H1 (cell line): ENCODE data around the gene CHRM4.
A peak's percentile ranks its signal among the peaks of the same experiment; 100 is the strongest.

ENCODE experiments used
- BACH1 ChIP-seq: IDR thresholded peaks from 2 replicates; pipeline ENCODE4 v1.6.1; 2012; ENCODE audit warnings: low read length, improper control_type of control experiment
- CHD2 ChIP-seq: IDR thresholded peaks from 2 replicates; pipeline ENCODE4 v1.6.1; 2012; ENCODE audit warnings: low read length, improper control_type of control experiment
- CTCF ChIP-seq, 3 experiments: IDR thresholded peaks; 1 replicate in 2 of 3; 2 replicates in 1 of 3; pipeline versions ENCODE4 v1.5.1 to v1.6.1; 2011; ENCODE audit warnings: low read length in 3 of 3, mild to moderate bottlenecking in 3 of 3, inconsistent platforms in 2 of 3, low read depth in 1 of 3, moderate library complexity in 1 of 3; ENCODE audit not compliant: insufficient read depth in 1 of 3; ENCODE audit errors: control extremely low read depth in 1 of 3
- EZH2 ChIP-seq: fragments of 200-600 bp; sonication (generic); IDR thresholded peaks from 2 replicates; pipeline ENCODE4 v1.7.1; 2012; ENCODE audit warnings: low read depth, mild to moderate bottlenecking, moderate library complexity, low read length, inconsistent platforms; ENCODE audit not compliant: severe bottlenecking
- JUN ChIP-seq: IDR thresholded peaks from 2 replicates; pipeline ENCODE4 v1.6.1; 2011; ENCODE audit warnings: low read depth, mild to moderate bottlenecking, improper control_type of control experiment, low read length
- JUND ChIP-seq: IDR thresholded peaks from 2 replicates; pipeline ENCODE4 v1.6.1; 2011; ENCODE audit warnings: mild to moderate bottlenecking, improper control_type of control experiment, low read length
- MAFK ChIP-seq: IDR thresholded peaks from 2 replicates; pipeline ENCODE4 v1.6.1; 2012; ENCODE audit warnings: low read depth, mild to moderate bottlenecking, improper control_type of control experiment, low read length
- POLR2AphosphoS5 ChIP-seq: IDR thresholded peaks from 2 replicates; pipeline ENCODE4 v1.6.1; 2011; ENCODE audit warnings: low read depth, low read length
- SP2 ChIP-seq: IDR thresholded peaks from 2 replicates; pipeline ENCODE4 v1.6.1; 2012; ENCODE audit warnings: mild to moderate bottlenecking, low read length, inconsistent platforms
- TAF7 ChIP-seq: optimal IDR thresholded peaks from 2 replicates; pipeline ENCODE3; 2011; ENCODE audit warnings: low read depth, mild to moderate bottlenecking, inconsistent platforms, low read length, moderate library complexity, borderline replicate concordance
- USF2 ChIP-seq: IDR thresholded peaks from 2 replicates; pipeline ENCODE4 v1.6.1; 2011; ENCODE audit warnings: low read length, improper control_type of control experiment
- YY1 ChIP-seq: IDR thresholded peaks from 2 replicates; pipeline ENCODE4 v1.6.1; 2011; ENCODE audit warnings: low read depth, mild to moderate bottlenecking, low read length

- TF ChIP-seq CTCF (IDR thresholded peaks at IDR 0.05; ENCODE audit: control extremely low read depth in 1 of 3, insufficient read depth in 1 of 3, low read depth in 1 of 3, low read length in 3 of 3) (0 out of 4 replicates have a peak, but pooled peaks of 1 of the 3 experiments have one; percentile 3), POLR2AphosphoS5 (no peak), USF2 (no peak), JUND (no peak), BACH1 (no peak), JUN (no peak), SP2 (no peak), EZH2 (no peak), TAF7 (peak; percentile 15), MAFK (no peak), CHD2 (no peak), YY1 (no peak)
These were observed 1.1 kb upstream of the CHRM4 start for GRCh38 chr11:46392421-46393230.
